HL-60 (cell line): ENCODE data around the gene CFAP45.

ENCODE experiments used
- DNase-seq, 2 experiments: peaks; one replicate each; pipeline ENCODE4 v3.0.0-alpha.2; 2010 to 2020; ENCODE audit warnings: low read depth in 1 of 2, low spot score in 1 of 2
- H3K27ac ChIP-seq: fragments of 250-450 bp; sonication (Bioruptor Pico); replicated peaks from 2 replicates; pipeline ENCODE4 v1.5.1; 2020; ENCODE audit warnings: mild to moderate bottlenecking, moderate library complexity
- H3K27me3 ChIP-seq: fragments of 250-450 bp; sonication (Bioruptor Pico); 2 replicates; pipeline ENCODE4 v1.5.1; 2021; ENCODE audit warnings: mild to moderate bottlenecking, moderate library complexity; ENCODE audit not compliant: insufficient read depth, poor library complexity, severe bottlenecking
- H3K4me3 ChIP-seq: replicated peaks from 2 replicates; pipeline ENCODE4 v1.5.1; 2011; ENCODE audit warnings: mild to moderate bottlenecking, control low read depth, low read length; ENCODE audit not compliant: insufficient read depth
- GABPA ChIP-seq: IDR thresholded peaks from 2 replicates; pipeline ENCODE4 v1.6.1; 2012; ENCODE audit warnings: low read depth
- POLR2AphosphoS5 ChIP-seq: IDR thresholded peaks from 2 replicates; pipeline ENCODE4 v1.6.1; 2012; ENCODE audit warnings: low read depth
- SPI1 ChIP-seq: IDR thresholded peaks from 2 replicates; pipeline ENCODE4 v1.6.1; 2012; ENCODE audit warnings: low read depth, mild to moderate bottlenecking, borderline replicate concordance
- TF ChIP-seq, protein P1 (sequence below): IDR thresholded peaks from one replicate; pipeline ENCODE4 v1.5.1; 2011; ENCODE audit warnings: low read length, control low read depth, inconsistent platforms; ENCODE audit not compliant: insufficient read depth
- TF ChIP-seq, protein P2 (sequence below): IDR thresholded peaks from 2 replicates; pipeline ENCODE4 v1.6.1; 2012; ENCODE audit warnings: low read depth; ENCODE audit not compliant: insufficient replicate concordance

The CFAP45 gene

DNA sequence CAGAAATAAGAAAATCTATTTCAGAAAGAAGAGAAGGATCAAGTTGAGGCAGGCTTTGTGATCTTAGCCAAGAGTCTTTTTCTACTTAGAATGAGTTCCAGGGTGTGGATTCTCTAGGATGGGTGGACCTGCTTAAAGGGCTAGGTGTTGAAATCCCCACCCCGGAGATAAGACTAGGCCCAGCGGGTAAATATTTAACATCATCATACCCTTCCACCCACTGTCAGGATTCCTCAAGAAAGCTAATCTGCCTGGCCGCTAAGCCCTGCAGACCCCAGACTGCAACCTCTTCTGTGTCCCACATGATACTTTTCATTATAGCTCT is 39.7 kb upstream of the CFAP45 start:
- DNase-seq: no peak
- H3K27me3 ChIP-seq: peaks cover 8% of the 10 kb centered on the region
- no peak for TF ChIP-seq GABPA
- no peak for TF ChIP-seq POLR2AphosphoS5
- TF ChIP-seq, protein P1, sequence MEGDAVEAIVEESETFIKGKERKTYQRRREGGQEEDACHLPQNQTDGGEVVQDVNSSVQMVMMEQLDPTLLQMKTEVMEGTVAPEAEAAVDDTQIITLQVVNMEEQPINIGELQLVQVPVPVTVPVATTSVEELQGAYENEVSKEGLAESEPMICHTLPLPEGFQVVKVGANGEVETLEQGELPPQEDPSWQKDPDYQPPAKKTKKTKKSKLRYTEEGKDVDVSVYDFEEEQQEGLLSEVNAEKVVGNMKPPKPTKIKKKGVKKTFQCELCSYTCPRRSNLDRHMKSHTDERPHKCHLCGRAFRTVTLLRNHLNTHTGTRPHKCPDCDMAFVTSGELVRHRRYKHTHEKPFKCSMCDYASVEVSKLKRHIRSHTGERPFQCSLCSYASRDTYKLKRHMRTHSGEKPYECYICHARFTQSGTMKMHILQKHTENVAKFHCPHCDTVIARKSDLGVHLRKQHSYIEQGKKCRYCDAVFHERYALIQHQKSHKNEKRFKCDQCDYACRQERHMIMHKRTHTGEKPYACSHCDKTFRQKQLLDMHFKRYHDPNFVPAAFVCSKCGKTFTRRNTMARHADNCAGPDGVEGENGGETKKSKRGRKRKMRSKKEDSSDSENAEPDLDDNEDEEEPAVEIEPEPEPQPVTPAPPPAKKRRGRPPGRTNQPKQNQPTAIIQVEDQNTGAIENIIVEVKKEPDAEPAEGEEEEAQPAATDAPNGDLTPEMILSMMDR: no peak
- TF ChIP-seq, protein P2, sequence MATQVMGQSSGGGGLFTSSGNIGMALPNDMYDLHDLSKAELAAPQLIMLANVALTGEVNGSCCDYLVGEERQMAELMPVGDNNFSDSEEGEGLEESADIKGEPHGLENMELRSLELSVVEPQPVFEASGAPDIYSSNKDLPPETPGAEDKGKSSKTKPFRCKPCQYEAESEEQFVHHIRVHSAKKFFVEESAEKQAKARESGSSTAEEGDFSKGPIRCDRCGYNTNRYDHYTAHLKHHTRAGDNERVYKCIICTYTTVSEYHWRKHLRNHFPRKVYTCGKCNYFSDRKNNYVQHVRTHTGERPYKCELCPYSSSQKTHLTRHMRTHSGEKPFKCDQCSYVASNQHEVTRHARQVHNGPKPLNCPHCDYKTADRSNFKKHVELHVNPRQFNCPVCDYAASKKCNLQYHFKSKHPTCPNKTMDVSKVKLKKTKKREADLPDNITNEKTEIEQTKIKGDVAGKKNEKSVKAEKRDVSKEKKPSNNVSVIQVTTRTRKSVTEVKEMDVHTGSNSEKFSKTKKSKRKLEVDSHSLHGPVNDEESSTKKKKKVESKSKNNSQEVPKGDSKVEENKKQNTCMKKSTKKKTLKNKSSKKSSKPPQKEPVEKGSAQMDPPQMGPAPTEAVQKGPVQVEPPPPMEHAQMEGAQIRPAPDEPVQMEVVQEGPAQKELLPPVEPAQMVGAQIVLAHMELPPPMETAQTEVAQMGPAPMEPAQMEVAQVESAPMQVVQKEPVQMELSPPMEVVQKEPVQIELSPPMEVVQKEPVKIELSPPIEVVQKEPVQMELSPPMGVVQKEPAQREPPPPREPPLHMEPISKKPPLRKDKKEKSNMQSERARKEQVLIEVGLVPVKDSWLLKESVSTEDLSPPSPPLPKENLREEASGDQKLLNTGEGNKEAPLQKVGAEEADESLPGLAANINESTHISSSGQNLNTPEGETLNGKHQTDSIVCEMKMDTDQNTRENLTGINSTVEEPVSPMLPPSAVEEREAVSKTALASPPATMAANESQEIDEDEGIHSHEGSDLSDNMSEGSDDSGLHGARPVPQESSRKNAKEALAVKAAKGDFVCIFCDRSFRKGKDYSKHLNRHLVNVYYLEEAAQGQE: no peak
- TF ChIP-seq SPI1: no peak
- no peak overlapping the region for H3K4me3 ChIP-seq
- no peak overlapping the region for H3K27ac ChIP-seq

DNA sequence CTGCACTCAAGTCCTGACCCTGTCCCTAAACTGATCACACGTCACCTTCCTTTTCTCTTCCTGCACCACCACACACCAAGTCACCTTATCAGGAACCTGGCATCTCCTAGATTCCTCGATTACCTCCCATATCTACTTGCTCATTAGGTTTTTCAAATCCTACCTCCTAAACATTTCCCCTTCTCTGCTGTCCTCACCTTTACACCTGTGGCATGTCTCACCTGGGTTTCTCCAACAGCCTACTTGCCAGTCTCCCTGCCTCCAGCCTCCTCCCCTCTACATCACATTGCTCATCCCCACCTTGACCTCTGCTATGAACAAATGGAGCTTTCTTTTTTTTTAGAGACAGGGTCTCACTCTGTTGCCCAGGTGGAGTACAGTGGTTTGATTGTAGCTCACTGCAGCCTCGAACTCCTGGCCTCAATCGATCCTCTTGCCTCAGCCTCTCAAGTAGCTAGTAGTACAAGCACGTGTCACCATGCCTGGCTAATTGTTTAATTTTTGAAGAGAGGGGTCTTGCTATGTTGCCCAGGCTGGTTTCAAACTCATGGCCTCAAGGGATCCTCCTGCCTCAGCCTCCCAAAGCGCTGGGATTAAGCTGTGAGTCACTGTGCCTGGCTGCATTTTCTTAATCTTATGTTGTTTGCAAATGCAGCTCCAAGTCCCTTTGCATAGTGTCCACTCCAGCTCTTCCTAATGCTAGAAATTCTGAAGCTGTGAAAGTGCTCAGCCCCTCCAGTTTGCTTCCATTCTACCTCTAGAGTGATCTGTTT is 39.1 kb upstream of the CFAP45 start:
- Histone ChIP-seq H3K27ac (no peak overlapping the region), H3K4me3 (no peak overlapping the region)

DNA sequence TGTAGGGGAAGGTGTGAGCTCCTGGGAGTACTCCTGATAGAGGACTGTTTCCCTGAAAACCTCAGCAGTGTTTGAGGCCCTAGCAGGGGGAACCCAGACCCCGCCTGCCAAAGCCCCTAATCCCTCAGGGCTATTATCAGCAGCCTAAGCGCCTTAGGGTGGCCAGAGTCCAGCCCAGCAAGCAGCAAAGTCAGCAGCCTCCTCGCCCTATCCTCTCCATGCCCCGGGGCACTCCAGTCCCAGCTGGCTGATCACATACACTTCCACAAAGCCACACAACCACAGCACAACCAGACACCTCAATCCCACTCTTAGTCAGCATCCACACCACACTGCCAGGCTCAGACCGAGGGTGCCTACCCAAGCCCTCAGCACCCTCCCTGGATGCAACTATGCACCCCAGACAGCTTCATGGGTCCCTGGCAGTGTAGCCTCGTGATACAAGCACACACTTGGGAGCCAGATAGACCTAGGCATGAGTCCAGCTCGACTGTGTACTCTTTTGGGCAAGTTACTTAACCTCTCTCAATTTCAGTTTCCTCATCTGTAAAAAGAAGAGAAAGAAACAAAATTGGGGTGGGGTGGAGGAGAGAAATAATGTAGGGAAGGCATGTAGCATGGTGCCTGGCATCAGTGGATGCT is 38.4 kb upstream of the CFAP45 start:
- no peaks in the 10 kb centered on the region for H3K27me3 ChIP-seq
- TF ChIP-seq POLR2AphosphoS5: no peak
- TF ChIP-seq, protein P2: no peak
- TF ChIP-seq GABPA: no peak
- TF ChIP-seq, protein P1: no peak
- TF ChIP-seq SPI1: no peak
- DNase-seq: no peak
- H3K27ac ChIP-seq: no peak overlapping the region
- H3K4me3 ChIP-seq: no peak overlapping the region

More for the DNA sequence above, 39.1 kb upstream of the CFAP45 start:
- peaks cover 4% of the 10 kb centered on the region for H3K27me3 ChIP-seq
- TF ChIP-seq SPI1: no peak
- TF ChIP-seq, protein P1: no peak
- TF ChIP-seq GABPA: no peak
- no peak for TF ChIP-seq POLR2AphosphoS5
- DNase-seq: no peak
